Dendritic cell treated with granulocyte-macrophage colony-stimulating factor and Interleukin-4, amounts not matched to agents 40 ng/mL and 50 ng/mL, for 4 days (primary cell): ENCODE measurements around the gene SLN.

ENCODE experiments used
- H3K27ac Mint-ChIP-seq: one replicate; pipeline ENCODE4 v1.8.0; 2022; ENCODE audit warnings: mild to moderate bottlenecking, mixed read lengths
- H3K27me3 Mint-ChIP-seq: one replicate; pipeline ENCODE4 v1.8.0; 2022; ENCODE audit warnings: mild to moderate bottlenecking, mixed read lengths
- H3K36me3 Mint-ChIP-seq: one replicate; pipeline ENCODE4 v1.8.0; 2022; ENCODE audit warnings: low read depth, mixed read lengths
- H3K4me1 Mint-ChIP-seq: one replicate; pipeline ENCODE4 v1.8.0; 2022; ENCODE audit warnings: low read depth, mixed read lengths
- H3K4me3 Mint-ChIP-seq: one replicate; pipeline ENCODE4 v1.8.0; 2022; ENCODE audit warnings: mild to moderate bottlenecking, moderate library complexity, mixed read lengths
- H3K9me3 Mint-ChIP-seq: one replicate; pipeline ENCODE4 v1.8.0; 2022; ENCODE audit warnings: mixed read lengths
- intact Hi-C: fragments of 100-400 bp; cut with micrococcal nuclease; formaldehyde crosslinking; loops from one replicate; pipeline ENCODE4 v1.15.0; 2022

The SLN gene

GRCh38 chr11:107707215-107707671, 4.6 kb downstream of the SLN start:
- H3K9me3 Mint-ChIP-seq = no peaks in the 10 kb centered on the region
- H3K27me3 Mint-ChIP-seq = peaks cover 4% of the 10 kb centered on the region
- no peak overlapping the region for H3K27ac Mint-ChIP-seq
- H3K36me3 Mint-ChIP-seq = no peaks in the 10 kb centered on the region
- H3K4me3 Mint-ChIP-seq = no peak overlapping the region
- H3K4me1 Mint-ChIP-seq = no peaks in the 10 kb centered on the region
- intact Hi-C loops = no loop called here

- no peak overlapping the region for H3K4me3 Mint-ChIP-seq
- peaks cover 6% of the 10 kb centered on the region for H3K27me3 Mint-ChIP-seq
- H3K27ac Mint-ChIP-seq = no peak overlapping the region
- no peaks in the 10 kb centered on the region for H3K36me3 Mint-ChIP-seq
- H3K4me1 Mint-ChIP-seq = no peaks in the 10 kb centered on the region
- intact Hi-C loops = no loop called here
- no peaks in the 10 kb centered on the region for H3K9me3 Mint-ChIP-seq
Observed at GRCh38 chr11:107706531-107706930, 5.3 kb downstream of the SLN start.

GRCh38 chr11:107705027-107705426, 6.8 kb downstream of the SLN start:
- Mint-ChIP-seq H3K36me3 (no peaks in the 10 kb centered on the region), H3K27me3 (peaks cover 6% of the 10 kb centered on the region), H3K9me3 (no peaks in the 10 kb centered on the region), H3K4me1 (no peaks in the 10 kb centered on the region), H3K4me3 (no peak overlapping the region), H3K27ac (no peak overlapping the region)
- intact Hi-C loops = no loop called here

GRCh38 chr11:107704451-107704850, 7.4 kb downstream of the SLN start:
- Mint-ChIP-seq H3K27ac (no peak overlapping the region), H3K36me3 (no peaks in the 10 kb centered on the region), H3K4me3 (no peak overlapping the region), H3K27me3 (peaks cover 3% of the 10 kb centered on the region), H3K9me3 (no peaks in the 10 kb centered on the region), H3K4me1 (no peaks in the 10 kb centered on the region)
- intact Hi-C loops = no loop called here

GRCh38 chr11:107702723-107703122, 9.1 kb downstream of the SLN start:
- H3K27me3 Mint-ChIP-seq = peaks cover 6% of the 10 kb centered on the region
- no peaks in the 10 kb centered on the region for H3K9me3 Mint-ChIP-seq
- H3K27ac Mint-ChIP-seq = no peak overlapping the region
- H3K4me1 Mint-ChIP-seq = no peaks in the 10 kb centered on the region
- H3K4me3 Mint-ChIP-seq = no peak overlapping the region
- H3K36me3 Mint-ChIP-seq = no peaks in the 10 kb centered on the region
- intact Hi-C loops = no loop called here

- peaks cover 8% of the 10 kb centered on the region for H3K27me3 Mint-ChIP-seq
- no peak overlapping the region for H3K27ac Mint-ChIP-seq
- no peaks in the 10 kb centered on the region for H3K4me1 Mint-ChIP-seq
- H3K36me3 Mint-ChIP-seq = no peaks in the 10 kb centered on the region
- intact Hi-C loops = no loop called here
- no peaks in the 10 kb centered on the region for H3K9me3 Mint-ChIP-seq
- H3K4me3 Mint-ChIP-seq = no peak overlapping the region
Observed at GRCh38 chr11:107702109-107702660, 9.7 kb downstream of the SLN start.

- no peak overlapping the region for H3K27ac Mint-ChIP-seq
- no peaks in the 10 kb centered on the region for H3K36me3 Mint-ChIP-seq
- H3K9me3 Mint-ChIP-seq = no peaks in the 10 kb centered on the region
- intact Hi-C loops = no loop called here
- peaks cover 9% of the 10 kb centered on the region for H3K27me3 Mint-ChIP-seq
- H3K4me1 Mint-ChIP-seq = no peaks in the 10 kb centered on the region
- no peak overlapping the region for H3K4me3 Mint-ChIP-seq
Observed at GRCh38 chr11:107699371-107700285, 12.2 kb downstream of the SLN start.

- no peaks in the 10 kb centered on the region for H3K4me1 Mint-ChIP-seq
- no peaks in the 10 kb centered on the region for H3K36me3 Mint-ChIP-seq
- no peak overlapping the region for H3K4me3 Mint-ChIP-seq
- intact Hi-C loops = no loop called here
- H3K27me3 Mint-ChIP-seq = peaks cover 15% of the 10 kb centered on the region
- no peak overlapping the region for H3K27ac Mint-ChIP-seq
- no peaks in the 10 kb centered on the region for H3K9me3 Mint-ChIP-seq
Observed at GRCh38 chr11:107697291-107697690, 14.6 kb downstream of the SLN start.

GRCh38 chr11:107696140-107696539, 15.7 kb downstream of the SLN start:
- no peak overlapping the region for H3K27ac Mint-ChIP-seq
- intact Hi-C loops = no loop called here
- no peaks in the 10 kb centered on the region for H3K36me3 Mint-ChIP-seq
- no peaks in the 10 kb centered on the region for H3K4me1 Mint-ChIP-seq
- peaks cover 16% of the 10 kb centered on the region for H3K27me3 Mint-ChIP-seq
- no peaks in the 10 kb centered on the region for H3K9me3 Mint-ChIP-seq
- H3K4me3 Mint-ChIP-seq = no peak overlapping the region

GRCh38 chr11:107695446-107695845, 16.4 kb downstream of the SLN start:
- Mint-ChIP-seq H3K27me3 (peaks cover 16% of the 10 kb centered on the region), H3K4me3 (no peak overlapping the region), H3K27ac (no peak overlapping the region), H3K36me3 (no peaks in the 10 kb centered on the region), H3K4me1 (no peaks in the 10 kb centered on the region), H3K9me3 (no peaks in the 10 kb centered on the region)
- intact Hi-C loops = no loop called here

- Mint-ChIP-seq H3K9me3 (no peaks in the 10 kb centered on the region), H3K27me3 (peaks cover 9% of the 10 kb centered on the region), H3K36me3 (no peaks in the 10 kb centered on the region), H3K27ac (no peak overlapping the region), H3K4me3 (no peak overlapping the region), H3K4me1 (no peaks in the 10 kb centered on the region)
- intact Hi-C loops = no loop called here
Observed at GRCh38 chr11:107691000-107691750, 20.7 kb downstream of the SLN start.

- Mint-ChIP-seq H3K27me3 (peaks cover 9% of the 10 kb centered on the region), H3K4me1 (no peaks in the 10 kb centered on the region), H3K36me3 (no peaks in the 10 kb centered on the region), H3K4me3 (peak overlapping the region; percentile 35), H3K27ac (no peak overlapping the region), H3K9me3 (no peaks in the 10 kb centered on the region)
- intact Hi-C loops = loop anchor here (1.0 to 5.0 kb wide), 3 partner anchors 113 to 140 kb away; no protein-coding TSS in a partner anchor
Observed at GRCh38 chr11:107689317-107690202, 22.3 kb downstream of the SLN start.

GRCh38 chr11:107688322-107688918, 23.4 kb downstream of the SLN start:
- H3K27me3 Mint-ChIP-seq = peaks cover 9% of the 10 kb centered on the region
- intact Hi-C loops = loop anchor here (5.0 kb wide), 1 partner anchor 126 kb away; no protein-coding TSS in a partner anchor
- H3K9me3 Mint-ChIP-seq = no peaks in the 10 kb centered on the region
- no peaks in the 10 kb centered on the region for H3K36me3 Mint-ChIP-seq
- no peak overlapping the region for H3K4me3 Mint-ChIP-seq
- H3K4me1 Mint-ChIP-seq = peaks cover 2% of the 10 kb centered on the region
- H3K27ac Mint-ChIP-seq = no peak overlapping the region
